Renal pelvis (tissue), 4 donors: ENCODE measurements around the gene PSMG4. TPM values are rescaled to one million over a fixed set of nuclear protein-coding genes. Genes with fewer than 3 reads are reported as not detected.

Experiments
- DNase-seq: peaks from one replicate; pipeline ENCODE4 v3.0.0-alpha.2; 2013
- polyA plus RNA-seq, 3 donors: library from polyadenylated mRNA; unstranded; fragments of 120-200 nt; gene quantifications; one replicate each; pipeline ENCODE4 v1.2.1, GENCODE V29; 2013; ENCODE audit not compliant: insufficient read length in 3 of 3

PSMG4 gene
- polyA plus RNA-seq, 3 donors: 20.2 to 26.1 (median 24.7) TPM

GRCh38 chr6:3270258-3270657, 11.5 kb downstream of the PSMG4 start:
- no peak for DNase-seq

- DNase-seq: no peak
Observed at GRCh38 chr6:3271756-3272155, 13.0 kb downstream of the PSMG4 start.

- DNase-seq: no peak
Observed at GRCh38 chr6:3272911-3273547, 14.3 kb downstream of the PSMG4 start.

GRCh38 chr6:3273707-3274521, 15.2 kb downstream of the PSMG4 start:
- no peak for DNase-seq

- no peak for DNase-seq
Observed at GRCh38 chr6:3276174-3277167, 17.7 kb downstream of the PSMG4 start.

- no peak for DNase-seq
Observed at GRCh38 chr6:3277251-3277650, 18.5 kb downstream of the PSMG4 start.

GRCh38 chr6:3277851-3278416, 19.2 kb downstream of the PSMG4 start:
- no peak for DNase-seq

- DNase-seq: no peak
Observed at GRCh38 chr6:3278691-3279090, 19.9 kb downstream of the PSMG4 start.

GRCh38 chr6:3280091-3280490, 21.3 kb downstream of the PSMG4 start:
- DNase-seq: no peak

GRCh38 chr6:3280866-3281465, 22.2 kb downstream of the PSMG4 start:
- DNase-seq: no peak

- DNase-seq: no peak
Observed at GRCh38 chr6:3281631-3282475, 23.1 kb downstream of the PSMG4 start.

GRCh38 chr6:3282476-3283236, 23.9 kb downstream of the PSMG4 start:
- DNase-seq: no peak

- no peak for DNase-seq
Observed at GRCh38 chr6:3283241-3283640, 24.5 kb downstream of the PSMG4 start.

GRCh38 chr6:3283641-3284435, 25.1 kb downstream of the PSMG4 start:
- no peak for DNase-seq

- no peak for DNase-seq
Observed at GRCh38 chr6:3284436-3284876, 25.7 kb downstream of the PSMG4 start.

- DNase-seq: no peak
Observed at GRCh38 chr6:3285049-3285639, 26.4 kb downstream of the PSMG4 start.

- DNase-seq: no peak
Observed at GRCh38 chr6:3285732-3286131, 27.0 kb downstream of the PSMG4 start.

- no peak for DNase-seq
Observed at GRCh38 chr6:3286641-3287171, 28.0 kb downstream of the PSMG4 start.
